BLaER1 treated with 17β-estradiol and CSF1 and Interleukin-3, amounts not matched to agents 10 nM and 100 nM (cell line): Measurements from ENCODE around the gene CAPN2.
A peak's percentile ranks its signal among the peaks of the same experiment; 100 is the strongest.

Source experiments
- H3K27ac ChIP-seq, 11 experiments: shearing (Covaris generic); formaldehyde crosslinking; 2 replicates each; pipeline ENCODE4 v1.8.1; 2022
- H3K27me3 ChIP-seq, 11 experiments: shearing (Covaris generic); formaldehyde crosslinking; 2 replicates each; pipeline ENCODE4 v1.8.1; 2022
- H3K36me3 ChIP-seq, 11 experiments: shearing (Covaris generic); formaldehyde crosslinking; 2 replicates each; pipeline ENCODE4 v1.8.1; 2022
- H3K4me1 ChIP-seq, 10 experiments: shearing (Covaris generic); formaldehyde crosslinking; 2 replicates each; pipeline ENCODE4 v1.8.1; 2022
- H3K4me2 ChIP-seq, 11 experiments: shearing (Covaris generic); formaldehyde crosslinking; 2 replicates each; pipeline ENCODE4 v1.8.1; 2022
- H3K4me3 ChIP-seq, 10 experiments: shearing (Covaris generic); formaldehyde crosslinking; 2 replicates each; pipeline ENCODE4 v1.8.1; 2022
- H3K9ac ChIP-seq, 11 experiments: shearing (Covaris generic); formaldehyde crosslinking; 2 replicates each; pipeline ENCODE4 v1.8.1; 2022
- H3K9me3 ChIP-seq, 11 experiments: shearing (Covaris generic); formaldehyde crosslinking; replicated peaks in 1 of 11; 2 replicates each; pipeline ENCODE4 v1.8.1; 2022
- H4K20me1 ChIP-seq, 11 experiments: shearing (Covaris generic); formaldehyde crosslinking; 2 replicates each; pipeline ENCODE4 v1.8.1; 2022
- Cebpa-rat ChIP-seq, 11 experiments: shearing (Covaris generic); IDR thresholded peaks; 2 replicates each; pipeline ENCODE4 v1.8.1; 2022

Gene CAPN2

DNA sequence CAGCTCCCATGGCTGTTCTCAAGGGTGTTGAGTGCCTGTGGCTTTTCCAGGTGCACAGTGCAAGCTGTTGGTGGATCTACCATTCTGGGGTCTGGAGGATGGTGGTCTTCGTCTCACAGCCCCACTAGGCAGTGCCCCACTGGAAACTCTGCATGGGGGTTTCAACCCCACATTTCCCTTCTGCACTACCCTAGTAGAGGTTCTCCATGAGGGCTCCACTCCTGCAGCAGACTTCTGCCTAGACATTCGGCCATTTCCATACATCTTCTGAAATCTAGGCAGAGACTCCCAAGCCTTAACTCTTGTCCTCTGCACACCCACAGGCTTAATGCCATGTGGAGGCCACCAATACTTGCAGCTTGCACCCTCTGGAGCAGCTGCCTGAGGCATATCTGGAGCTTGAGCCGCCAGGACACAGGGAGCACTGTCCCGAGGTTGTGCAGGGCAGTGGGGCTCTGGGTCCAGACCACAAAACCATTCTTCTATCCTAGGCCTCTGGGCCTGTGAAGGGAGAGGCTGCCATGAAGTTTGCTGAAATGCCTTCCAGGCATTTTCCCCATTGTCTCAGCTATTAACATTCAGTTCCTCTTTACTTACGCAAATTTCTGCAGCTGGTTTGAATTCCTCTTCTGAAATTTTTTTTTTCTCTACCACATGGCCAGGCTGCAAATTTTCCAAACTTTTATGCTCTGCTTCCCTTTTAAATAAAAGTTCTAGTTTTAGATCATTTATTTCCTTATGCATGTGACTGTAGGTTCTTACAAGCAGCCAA is 38.0 kb upstream of the CAPN2 start:
- Histone ChIP-seq H3K27ac (peak overlapping the region in 4 of 11 experiments; percentile 25 to 84 (median 72); a peak in 6 of 22 replicates), H3K4me3 (no peak overlapping the region), H3K36me3 (no peaks in the 10 kb centered on the region), H3K4me2 (peak overlapping the region in 4 of 11 experiments; percentile 11 to 71 (median 68); a peak in 6 of 22 replicates), H3K9ac (peak overlapping the region in 3 of 11 experiments; percentile 38 to 67 (median 50); a peak in 4 of 22 replicates), H3K4me1 (peaks cover 0 to 80% (median 0%) of the 10 kb centered on the region in 10 experiments; a peak in 8 of 20 replicates), H3K9me3 (peaks cover 33 to 40% (median 36%) of the 10 kb centered on the region in 11 experiments), H4K20me1 (no peaks in the 10 kb centered on the region), H3K27me3 (no peaks in the 10 kb centered on the region)
- TF ChIP-seq Cebpa-rat (IDR thresholded peaks at IDR 0.05), result no peak

DNA sequence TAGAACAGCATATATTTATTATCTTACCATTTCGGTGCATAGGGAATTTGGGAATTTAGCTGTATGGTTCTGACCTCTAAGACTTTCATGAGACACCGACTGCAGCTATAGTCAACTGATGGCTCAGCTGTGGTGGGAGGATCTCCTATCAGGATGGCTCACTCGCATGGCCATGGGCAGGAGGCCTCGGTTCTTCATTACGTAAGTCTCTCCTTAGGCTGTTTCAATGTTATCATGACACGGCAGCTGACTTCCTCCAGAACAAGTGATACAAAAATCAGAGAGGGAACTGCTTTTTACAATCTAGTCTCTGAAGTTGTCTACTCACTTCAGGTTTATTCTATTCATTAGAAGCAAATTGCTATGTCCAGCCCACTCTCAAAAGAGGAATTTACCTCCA is 33.5 kb upstream of the CAPN2 start:
- Histone ChIP-seq H3K4me3 (no peak overlapping the region), H3K4me2 (peak overlapping the region in 4 of 11 experiments; percentile 26 to 81 (median 60); a peak in 7 of 22 replicates), H3K9ac (peak overlapping the region in 1 of 11 experiments; percentile 2; a peak in 1 of 22 replicates), H3K36me3 (no peaks in the 10 kb centered on the region), H3K27ac (peak overlapping the region in 3 of 11 experiments; percentile 20 to 49 (median 38); a peak in 5 of 22 replicates), H4K20me1 (no peaks in the 10 kb centered on the region), H3K27me3 (no peaks in the 10 kb centered on the region), H3K4me1 (peaks cover 0 to 64% (median 0%) of the 10 kb centered on the region in 10 experiments; a peak in 8 of 20 replicates), H3K9me3 (peaks cover 22 to 30% (median 27%) of the 10 kb centered on the region in 11 experiments)
- TF ChIP-seq Cebpa-rat (IDR thresholded peaks at IDR 0.05), result no peak

DNA sequence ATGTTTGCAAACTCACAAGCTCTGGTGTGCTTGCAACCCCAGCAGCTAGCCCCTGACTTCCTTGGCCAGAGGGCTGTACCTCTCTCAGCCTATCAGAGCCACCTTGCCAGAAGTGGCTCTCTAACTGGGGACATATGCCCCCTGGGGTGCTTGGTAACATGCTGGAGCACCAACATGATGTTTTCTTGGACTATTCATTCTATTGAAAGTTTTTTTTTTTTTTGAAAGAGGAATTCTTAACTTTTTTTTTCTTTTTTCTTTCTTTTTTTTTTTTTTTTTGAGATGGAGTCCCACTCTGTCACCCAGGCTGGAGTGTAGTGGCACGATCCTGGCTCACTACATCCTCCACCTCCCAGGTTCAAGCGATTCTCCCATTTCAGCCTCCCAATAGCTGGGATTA is 32.2 kb upstream of the CAPN2 start:
- no peak for TF ChIP-seq Cebpa-rat (IDR thresholded peaks at IDR 0.05)
- Histone ChIP-seq H3K9me3 (peaks cover 11 to 17% (median 15%) of the 10 kb centered on the region in 11 experiments), H3K27me3 (no peaks in the 10 kb centered on the region), H4K20me1 (no peaks in the 10 kb centered on the region), H3K9ac (no peak overlapping the region), H3K4me1 (peaks cover 0 to 52% (median 2%) of the 10 kb centered on the region in 10 experiments; a peak in 10 of 20 replicates), H3K27ac (peak overlapping the region in 3 of 11 experiments; percentile 16 to 49 (median 17); a peak in 2 of 22 replicates), H3K4me2 (peak overlapping the region in 2 of 11 experiments; percentile 71 to 81; a peak in 4 of 22 replicates), H3K4me3 (no peak overlapping the region), H3K36me3 (no peaks in the 10 kb centered on the region)

DNA sequence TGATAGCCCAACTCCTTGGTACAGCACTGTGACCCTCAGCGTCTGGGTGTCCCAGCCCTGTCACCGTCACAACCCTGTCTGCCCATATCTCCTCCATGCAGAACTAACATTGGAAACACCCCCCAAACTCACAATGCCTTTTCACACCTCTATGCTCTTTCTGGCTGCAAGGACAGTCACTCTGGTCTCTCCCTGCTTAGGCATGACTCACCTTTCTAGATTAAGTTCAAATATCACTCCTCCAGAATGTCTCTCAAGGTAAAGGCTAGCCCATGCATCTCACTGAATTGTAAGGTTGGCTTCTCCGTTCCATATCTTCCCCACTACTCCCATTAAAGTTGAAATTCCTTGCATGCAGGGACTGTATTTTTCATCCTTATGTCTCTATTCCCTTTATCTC is 29.8 kb upstream of the CAPN2 start:
- Histone ChIP-seq H3K9ac (no peak overlapping the region), H3K36me3 (no peaks in the 10 kb centered on the region), H4K20me1 (no peaks in the 10 kb centered on the region), H3K27ac (no peak overlapping the region), H3K4me1 (peaks cover 0 to 30% (median 2%) of the 10 kb centered on the region in 10 experiments; a peak in 10 of 20 replicates), H3K4me3 (no peak overlapping the region), H3K9me3 (no peaks in the 10 kb centered on the region; a peak in 1 of 22 replicates), H3K4me2 (no peak overlapping the region), H3K27me3 (no peaks in the 10 kb centered on the region)
- no peak for TF ChIP-seq Cebpa-rat (IDR thresholded peaks at IDR 0.05)

DNA sequence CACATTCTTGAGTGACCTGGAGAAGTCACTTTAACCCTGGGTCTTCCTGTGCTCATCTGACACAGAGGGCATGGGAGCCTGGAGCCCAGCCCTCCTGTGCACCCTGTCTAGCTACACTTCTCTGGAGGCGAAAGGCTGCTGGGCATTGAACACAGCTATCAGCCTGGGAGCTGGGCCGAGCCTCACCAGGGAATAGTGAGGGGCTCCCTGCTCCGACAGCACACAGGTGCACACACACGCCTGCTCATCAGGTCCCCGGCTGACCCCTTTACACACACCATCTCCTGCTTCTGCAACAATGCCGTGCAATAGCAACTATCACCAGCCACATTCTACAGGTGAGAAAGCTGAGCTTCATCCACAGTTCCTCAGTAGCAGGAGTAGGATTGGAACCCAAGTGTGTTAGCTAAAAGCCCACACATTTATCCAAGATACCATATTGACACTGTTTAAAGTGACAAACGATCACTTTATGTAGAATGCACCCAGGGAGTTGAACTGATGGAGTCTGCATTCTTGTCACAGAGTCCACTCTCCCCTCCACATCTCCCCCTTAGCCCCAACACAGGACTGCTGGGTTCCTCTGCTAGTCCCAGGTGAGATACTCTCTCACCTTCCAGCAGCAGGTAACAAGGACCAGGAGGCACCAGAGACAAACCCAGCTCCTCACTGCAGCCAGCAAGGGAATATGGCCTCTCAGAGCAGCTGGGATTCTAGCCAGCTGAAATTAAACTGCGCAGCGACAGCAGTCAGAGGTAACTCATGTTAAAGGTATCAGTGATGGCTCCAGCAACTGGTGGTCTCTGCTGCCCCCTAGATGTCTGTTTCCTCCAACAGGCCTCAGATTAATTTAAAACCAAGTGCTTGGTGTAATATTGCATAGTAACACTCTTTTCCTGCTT is 28.5 kb upstream of the CAPN2 start:
- Histone ChIP-seq H3K27me3 (no peaks in the 10 kb centered on the region), H3K4me3 (no peak overlapping the region), H3K9me3 (no peaks in the 10 kb centered on the region), H3K27ac (no peak overlapping the region), H3K4me2 (no peak overlapping the region), H4K20me1 (no peaks in the 10 kb centered on the region), H3K4me1 (peaks cover 0 to 17% (median 2%) of the 10 kb centered on the region in 10 experiments; a peak in 10 of 20 replicates), H3K36me3 (no peaks in the 10 kb centered on the region), H3K9ac (no peak overlapping the region)
- TF ChIP-seq Cebpa-rat (IDR thresholded peaks at IDR 0.05), result no peak

DNA sequence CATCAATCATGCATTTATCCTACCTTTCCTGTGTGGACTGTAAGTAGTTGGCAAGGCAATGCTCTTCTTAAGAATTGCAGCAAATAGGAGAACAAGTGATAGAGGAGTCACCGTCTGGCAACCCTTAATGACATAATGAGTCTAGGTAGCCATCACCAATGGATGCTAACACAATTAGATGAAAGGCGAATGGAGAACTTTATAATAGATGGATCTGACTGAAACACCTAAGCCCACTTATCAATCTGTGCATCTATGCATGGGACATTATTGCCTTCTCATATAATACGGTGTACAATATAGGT is 27.9 kb upstream of the CAPN2 start:
- no peaks in the 10 kb centered on the region for H3K27me3 ChIP-seq
- H3K4me1 ChIP-seq, result peaks cover 0 to 11% (median under 1%) of the 10 kb centered on the region in 10 experiments; a peak in 10 of 20 replicates
- no peak for TF ChIP-seq Cebpa-rat (IDR thresholded peaks at IDR 0.05)
- H3K27ac ChIP-seq, result no peak overlapping the region
- no peak overlapping the region for H3K4me3 ChIP-seq
- H3K36me3 ChIP-seq, result no peaks in the 10 kb centered on the region
- H4K20me1 ChIP-seq, result no peaks in the 10 kb centered on the region
- no peaks in the 10 kb centered on the region for H3K9me3 ChIP-seq
- H3K4me2 ChIP-seq, result no peak overlapping the region
- no peak overlapping the region for H3K9ac ChIP-seq

DNA sequence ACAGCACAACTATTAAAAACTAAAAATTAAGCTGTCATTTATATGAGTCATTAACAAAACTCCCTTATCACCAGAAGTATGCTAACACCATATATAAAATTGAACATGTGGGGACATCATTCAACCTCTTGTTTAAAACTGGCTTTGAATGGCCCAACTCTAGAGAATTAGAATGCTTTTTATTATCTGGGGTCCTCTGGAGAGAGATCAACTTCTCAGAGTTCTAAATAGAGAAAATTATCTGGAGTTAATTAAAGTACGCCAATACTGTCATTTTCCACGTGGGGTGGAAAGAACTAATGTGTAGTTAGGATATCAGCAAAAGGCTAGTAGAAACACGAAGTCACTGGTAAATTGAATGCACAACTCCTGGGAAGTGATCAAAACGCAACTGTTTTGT is 21.2 kb upstream of the CAPN2 start:
- H3K9ac ChIP-seq, result no peak overlapping the region
- no peak overlapping the region for H3K4me2 ChIP-seq
- no peaks in the 10 kb centered on the region for H3K27me3 ChIP-seq
- no peak overlapping the region for H3K4me3 ChIP-seq
- TF ChIP-seq Cebpa-rat (IDR thresholded peaks at IDR 0.05), result no peak
- H3K36me3 ChIP-seq, result no peaks in the 10 kb centered on the region
- no peaks in the 10 kb centered on the region for H4K20me1 ChIP-seq
- no peaks in the 10 kb centered on the region for H3K9me3 ChIP-seq
- H3K4me1 ChIP-seq, result no peaks in the 10 kb centered on the region
- no peak overlapping the region for H3K27ac ChIP-seq

DNA sequence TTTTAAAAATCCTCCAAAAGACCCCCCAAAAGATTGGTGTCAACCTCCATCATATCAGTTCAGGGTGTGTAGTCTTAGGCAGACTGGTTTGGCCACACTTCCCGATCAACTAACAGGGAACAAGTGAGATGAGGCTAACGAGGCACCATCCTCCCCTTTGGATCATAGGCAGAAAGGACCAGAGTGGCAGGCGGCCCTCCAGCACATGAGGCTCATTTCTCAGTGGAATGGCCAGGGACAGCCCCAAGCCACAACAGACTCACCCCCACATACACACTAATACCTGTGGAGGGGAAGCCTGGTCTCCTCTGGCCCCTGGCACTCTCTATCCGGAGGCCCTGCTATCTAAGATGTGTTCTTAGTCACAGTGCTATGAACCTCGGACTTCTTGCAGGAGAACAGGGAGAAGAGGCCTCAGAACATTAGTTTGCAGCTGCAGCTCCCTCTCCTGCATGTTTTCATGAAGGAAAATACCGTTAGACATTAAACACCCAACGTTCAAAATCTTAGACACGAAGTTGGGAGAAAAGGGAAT is 17.3 kb upstream of the CAPN2 start:
- Histone ChIP-seq H3K36me3 (no peaks in the 10 kb centered on the region), H3K4me2 (no peak overlapping the region), H3K9me3 (no peaks in the 10 kb centered on the region), H3K27me3 (no peaks in the 10 kb centered on the region), H3K4me1 (peaks cover 6 to 11% (median 7%) of the 10 kb centered on the region in 10 experiments; a peak in 14 of 20 replicates), H3K4me3 (no peak overlapping the region), H3K9ac (no peak overlapping the region), H3K27ac (no peak overlapping the region), H4K20me1 (no peaks in the 10 kb centered on the region)
- no peak for TF ChIP-seq Cebpa-rat (IDR thresholded peaks at IDR 0.05)

DNA sequence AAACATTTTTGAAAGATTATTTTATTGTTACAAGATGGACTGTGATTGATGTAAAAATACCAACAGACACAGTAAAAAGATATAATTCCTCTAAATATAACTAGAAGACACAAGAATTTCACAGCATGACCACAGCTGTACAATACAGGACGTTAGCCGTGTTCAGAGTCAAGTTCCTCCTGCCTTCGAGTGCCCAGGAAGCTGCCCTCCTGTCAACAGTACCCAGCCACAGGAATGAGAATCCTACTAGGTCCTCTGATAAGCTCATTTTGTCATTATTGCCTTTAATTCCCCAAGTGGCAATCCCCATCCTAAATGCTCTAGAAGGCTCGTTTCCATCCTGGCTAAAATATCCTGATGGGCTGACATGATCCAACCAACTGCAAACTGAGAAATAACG is 16.4 kb upstream of the CAPN2 start:
- Histone ChIP-seq H3K27me3 (no peaks in the 10 kb centered on the region), H3K4me2 (no peak overlapping the region), H3K27ac (no peak overlapping the region), H3K4me1 (peaks cover 6 to 13% (median 8%) of the 10 kb centered on the region in 10 experiments; a peak in 17 of 20 replicates), H3K4me3 (no peak overlapping the region), H3K9ac (0 out of 22 replicates have a peak overlapping the region, but pooled peaks of 1 of the 11 experiments have one; percentile 16), H3K9me3 (no peaks in the 10 kb centered on the region), H4K20me1 (no peaks in the 10 kb centered on the region), H3K36me3 (no peaks in the 10 kb centered on the region)
- no peak for TF ChIP-seq Cebpa-rat (IDR thresholded peaks at IDR 0.05)
